CD8-positive, alpha-beta memory T cell (primary cell): Measurements from ENCODE around the gene PRELID3B. TPM values are rescaled to one million over a fixed set of nuclear protein-coding genes. Genes with fewer than 3 reads are reported as not detected.

ENCODE experiments used
- CTCF ChIA-PET: fragments of 350-600 bp; sonication (Branson Sonifier 250); formaldehyde crosslinking; loops from one replicate; lab custom pipeline; 2021; ENCODE audit warnings: antibody characterized with exemption; lab: Charles Lee
- POLR2A ChIA-PET: fragments of 350-600 bp; sonication (Branson Sonifier 250); formaldehyde crosslinking; loops from one replicate; lab custom pipeline; 2021; ENCODE audit warnings: antibody characterized with exemption; lab: Charles Lee
- DNase-seq, 5 donors: peaks; one replicate each; pipeline versions ENCODE4 v3.0.0 to v3.0.0-alpha.2; 2020 to 2022; ENCODE audit warnings: mixed read lengths in 1 of 5
- H3K27ac ChIP-seq: one replicate; pipeline ENCODE4 v1.7.0; 2013; ENCODE audit warnings: low read depth, mild to moderate bottlenecking, low read length, moderate library complexity
- H3K27me3 ChIP-seq: 2 replicates; pipeline ENCODE4 v1.7.0; 2013; ENCODE audit warnings: low read length, mild to moderate bottlenecking; ENCODE audit not compliant: insufficient read depth, poor library complexity, severe bottlenecking
- H3K36me3 ChIP-seq: 2 replicates; pipeline ENCODE4 v1.7.0; 2013; ENCODE audit warnings: mild to moderate bottlenecking, low read length, moderate library complexity; ENCODE audit not compliant: insufficient read depth
- H3K4me1 ChIP-seq: 2 replicates; pipeline ENCODE4 v1.7.0; 2013; ENCODE audit warnings: mild to moderate bottlenecking, low read length, moderate library complexity; ENCODE audit not compliant: insufficient read depth
- H3K4me3 ChIP-seq: 2 replicates; pipeline ENCODE4 v1.7.0; 2013; ENCODE audit warnings: mild to moderate bottlenecking, low read length
- H3K9me3 ChIP-seq: 2 replicates; pipeline ENCODE4 v1.7.0; 2013; ENCODE audit warnings: mild to moderate bottlenecking, low read length
- H3K27ac Mint-ChIP-seq, 8 donors: one replicate each; pipeline ENCODE4 v1.8.0; 2020 to 2021; ENCODE audit warnings: mixed read lengths in 8 of 8, mild to moderate bottlenecking in 6 of 8, inconsistent platforms in 3 of 8, moderate library complexity in 3 of 8
- H3K27me3 Mint-ChIP-seq, 2 donors: one replicate each; pipeline ENCODE4 v1.8.0; 2020 to 2021; ENCODE audit warnings: mixed read lengths in 2 of 2, mild to moderate bottlenecking in 1 of 2, moderate library complexity in 1 of 2
- H3K36me3 Mint-ChIP-seq, 3 donors: one replicate each; pipeline ENCODE4 v1.8.0; 2020 to 2021; ENCODE audit warnings: mixed read lengths in 3 of 3, inconsistent platforms in 1 of 3, mild to moderate bottlenecking in 1 of 3
- H3K4me1 Mint-ChIP-seq, 3 donors: one replicate each; pipeline ENCODE4 v1.8.0; 2020 to 2021; ENCODE audit warnings: mixed read lengths in 3 of 3, inconsistent platforms in 1 of 3, mild to moderate bottlenecking in 1 of 3
- H3K4me3 Mint-ChIP-seq, 7 donors: one replicate each; pipeline ENCODE4 v1.8.0; 2020 to 2021; ENCODE audit warnings: mixed read lengths in 7 of 7, mild to moderate bottlenecking in 6 of 7, moderate library complexity in 4 of 7, inconsistent platforms in 2 of 7
- H3K9me3 Mint-ChIP-seq, 5 donors: one replicate each; pipeline ENCODE4 v1.8.0; 2020 to 2022; ENCODE audit warnings: mixed read lengths in 5 of 5, mild to moderate bottlenecking in 3 of 5, moderate library complexity in 2 of 5, inconsistent platforms in 1 of 5
- polyA plus RNA-seq: library from polyadenylated mRNA; unstranded; fragments of 300-500 nt; fragmentation: Illumina TruSeq; gene quantifications from one replicate; pipeline ENCODE4 v1.2.3, GENCODE V29; 2021
- total RNA-seq, 2 experiments: library from RNA; stranded (reverse); gene quantifications; one replicate each; pipeline ENCODE4 v1.2.3, GENCODE V29; 2021

The PRELID3B gene
- total and polyA plus RNA-seq, 3 experiments from 2014 or later, result 33.8 to 141 (median 127) TPM

DNA sequence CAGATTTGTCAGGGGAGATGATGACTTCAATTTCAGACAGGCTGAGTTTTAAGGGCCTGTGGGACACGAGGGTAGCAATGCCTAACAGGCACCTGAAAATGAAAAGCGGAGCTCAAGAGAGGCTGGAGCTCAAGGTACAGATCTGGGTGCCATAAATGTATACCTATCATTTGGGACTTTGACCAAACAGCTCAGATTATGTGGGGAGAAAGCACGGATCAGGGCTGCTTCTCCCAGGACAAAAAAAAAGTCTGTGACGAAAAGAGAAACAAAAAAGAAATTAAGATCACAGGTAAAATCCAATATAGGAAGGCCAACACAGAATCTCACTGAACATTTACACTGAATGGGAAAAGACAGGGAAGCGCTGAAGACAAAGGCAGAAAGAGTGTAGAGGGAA is 1.9 kb downstream of the PRELID3B start:
- ChIA-PET POLR2A (interaction anchor here (1.5 to 3.9 kb wide), 2 partner anchors 8 to 151 kb away, joined by 4 to 35 read pairs; partner anchors contain the start of gene ATP5F1E), CTCF (interaction anchor here (4.1 kb wide), 1 partner anchor 8 kb away, joined by 24 read pairs; the partner anchor contains the start of gene ATP5F1E)

DNA sequence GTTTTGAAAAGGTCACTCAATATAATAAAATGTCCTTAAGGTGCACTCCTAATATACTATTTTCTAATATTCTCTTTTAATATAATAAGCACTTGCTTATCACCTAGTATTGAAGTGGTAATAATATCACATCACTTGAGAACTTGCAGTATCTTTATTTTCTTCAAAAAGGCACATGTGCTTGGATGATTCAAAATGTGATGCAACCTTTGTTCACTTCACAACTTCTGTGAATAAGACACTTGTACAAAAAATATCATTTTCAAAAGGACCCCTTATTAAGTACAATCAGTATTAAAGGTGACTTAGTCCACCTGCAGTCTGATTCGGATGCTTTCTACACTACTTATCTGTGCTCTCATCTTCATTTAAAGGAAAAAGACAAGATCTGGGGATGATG is 3.4 kb downstream of the PRELID3B start:
- Mint-ChIP-seq H3K27ac (peak overlapping the region in 2 of 8 donors; percentile 23 to 97), H3K9me3 (no peaks in the 10 kb centered on the region), H3K4me3 (peak overlapping the region in 4 of 7 donors; percentile 6 to 56 (median 31)), H3K4me1 (peaks cover 45 to 54% (median 54%) of the 10 kb centered on the region in 3 donors), H3K36me3 (peaks cover 14 to 61% (median 14%) of the 10 kb centered on the region in 3 donors), H3K27me3 (no peaks in the 10 kb centered on the region)
- Histone ChIP-seq H3K27ac (no peak overlapping the region), H3K36me3 (peaks cover 33% of the 10 kb centered on the region), H3K4me1 (peaks cover 42% of the 10 kb centered on the region), H3K9me3 (no peaks in the 10 kb centered on the region), H3K27me3 (no peaks in the 10 kb centered on the region), H3K4me3 (no peak overlapping the region)
- ChIA-PET CTCF (no interaction called here), POLR2A (no interaction called here)
- no peak for DNase-seq

More for the DNA sequence above, 1.9 kb downstream of the PRELID3B start:
- H3K27me3 Mint-ChIP-seq, result no peaks in the 10 kb centered on the region
- peaks cover 42% of the 10 kb centered on the region for H3K4me1 ChIP-seq
- no peak for DNase-seq
- H3K9me3 ChIP-seq, result no peaks in the 10 kb centered on the region
- no peak overlapping the region for H3K27ac ChIP-seq
- peaks cover 25% of the 10 kb centered on the region for H3K36me3 ChIP-seq
- H3K27me3 ChIP-seq, result no peaks in the 10 kb centered on the region
- peak overlapping the region; percentile 2 to 97 (median 70) for H3K27ac Mint-ChIP-seq
- peaks cover 48 to 61% (median 61%) of the 10 kb centered on the region in 3 donors for H3K4me1 Mint-ChIP-seq
- H3K4me3 ChIP-seq, result no peak overlapping the region
- no peaks in the 10 kb centered on the region for H3K9me3 Mint-ChIP-seq
- peaks cover 10 to 49% (median 11%) of the 10 kb centered on the region in 3 donors for H3K36me3 Mint-ChIP-seq
- H3K4me3 Mint-ChIP-seq, result peak overlapping the region; percentile 83 to 95 (median 92)

GRCh38 chr20:59037386-59037785 is 5.2 kb downstream of the PRELID3B start:
- Histone ChIP-seq H3K4me1 (peaks cover 29% of the 10 kb centered on the region), H3K36me3 (peaks cover 33% of the 10 kb centered on the region), H3K9me3 (no peaks in the 10 kb centered on the region), H3K27ac (no peak overlapping the region), H3K4me3 (no peak overlapping the region), H3K27me3 (no peaks in the 10 kb centered on the region)
- no peaks in the 10 kb centered on the region for H3K9me3 Mint-ChIP-seq
- H3K27ac Mint-ChIP-seq, result peak overlapping the region in 2 of 8 donors; percentile 26 to 69
- ChIA-PET CTCF (no interaction called here), POLR2A (no interaction called here)
- peaks cover 14 to 68% (median 14%) of the 10 kb centered on the region in 3 donors for H3K36me3 Mint-ChIP-seq
- H3K27me3 Mint-ChIP-seq, result no peaks in the 10 kb centered on the region
- no peak for DNase-seq
- peak overlapping the region in 1 of 7 donors; percentile 75 for H3K4me3 Mint-ChIP-seq
- H3K4me1 Mint-ChIP-seq, result peaks cover 39 to 52% (median 49%) of the 10 kb centered on the region in 3 donors

GRCh38 chr20:59035381-59035780 is 7.2 kb downstream of the PRELID3B start:
- no peak for DNase-seq
- Histone ChIP-seq H3K4me3 (no peak overlapping the region), H3K4me1 (peaks cover 25% of the 10 kb centered on the region), H3K27ac (no peak overlapping the region), H3K9me3 (no peaks in the 10 kb centered on the region), H3K36me3 (peaks cover 33% of the 10 kb centered on the region), H3K27me3 (no peaks in the 10 kb centered on the region)
- peaks cover 14 to 75% (median 14%) of the 10 kb centered on the region in 3 donors for H3K36me3 Mint-ChIP-seq
- ChIA-PET POLR2A (no interaction called here), CTCF (no interaction called here)
- peaks cover 38 to 47% (median 47%) of the 10 kb centered on the region in 3 donors for H3K4me1 Mint-ChIP-seq
- peak overlapping the region in 1 of 7 donors; percentile 65 for H3K4me3 Mint-ChIP-seq
- peaks cover 0 to 2% of the 10 kb centered on the region in 2 donors for H3K27me3 Mint-ChIP-seq
- H3K9me3 Mint-ChIP-seq, result no peaks in the 10 kb centered on the region
- peak overlapping the region in 4 of 8 donors; percentile 24 to 69 (median 44) for H3K27ac Mint-ChIP-seq

- CTCF ChIA-PET, result interaction anchor here (0.8 to 5.0 kb wide), 4 partner anchors 8 to 51 kb away, joined by 3 to 24 read pairs (median 4); partner anchors contain the start of gene PRELID3B
- H3K27ac ChIP-seq, result no peak overlapping the region
- Mint-ChIP-seq H3K36me3 (peaks cover 13 to 80% (median 14%) of the 10 kb centered on the region in 3 donors), H3K4me1 (peaks cover 40 to 47% (median 47%) of the 10 kb centered on the region in 3 donors), H3K4me3 (peak overlapping the region in 3 of 7 donors; percentile 32 to 65 (median 36)), H3K27me3 (peaks cover 0 to 2% of the 10 kb centered on the region in 2 donors), H3K27ac (peak overlapping the region in 6 of 8 donors; percentile 18 to 82 (median 74)), H3K9me3 (no peaks in the 10 kb centered on the region)
- no peaks in the 10 kb centered on the region for H3K27me3 ChIP-seq
- peaks cover 29% of the 10 kb centered on the region for H3K4me1 ChIP-seq
- H3K36me3 ChIP-seq, result peaks cover 37% of the 10 kb centered on the region
- DNase-seq, result no peak
- POLR2A ChIA-PET, result interaction anchor here (2.7 to 2.8 kb wide), 2 partner anchors 51 to 142 kb away, joined by 11 to 14 read pairs; no protein-coding TSS in a partner anchor
- H3K9me3 ChIP-seq, result no peaks in the 10 kb centered on the region
- no peak overlapping the region for H3K4me3 ChIP-seq
These were observed 8.9 kb downstream of the PRELID3B start for GRCh38 chr20:59033616-59034165.

- Mint-ChIP-seq H3K9me3 (no peaks in the 10 kb centered on the region), H3K27me3 (peaks cover 0 to 2% of the 10 kb centered on the region in 2 donors), H3K4me3 (peak overlapping the region; percentile 86 to 99 (median 95)), H3K4me1 (peaks cover 44 to 52% (median 48%) of the 10 kb centered on the region in 3 donors), H3K36me3 (peaks cover 14 to 83% (median 15%) of the 10 kb centered on the region in 3 donors), H3K27ac (peak overlapping the region in 6 of 8 donors; percentile 82 to 98 (median 94))
- DNase-seq, result no peak
- Histone ChIP-seq H3K4me1 (peaks cover 35% of the 10 kb centered on the region), H3K36me3 (peaks cover 40% of the 10 kb centered on the region), H3K4me3 (no peak overlapping the region), H3K27me3 (no peaks in the 10 kb centered on the region), H3K9me3 (no peaks in the 10 kb centered on the region), H3K27ac (peak overlapping the region; percentile 60)
- ChIA-PET CTCF (interaction anchor here (0.8 to 5.0 kb wide), 6 partner anchors 9 to 189 kb away, joined by 3 to 24 read pairs (median 4); partner anchors contain the start of gene PRELID3B), POLR2A (interaction anchor here (1.1 to 2.8 kb wide), 6 partner anchors 9 to 144 kb away, joined by 4 to 35 read pairs (median 12); partner anchors contain the start of gene PRELID3B)
These were observed 9.5 kb downstream of the PRELID3B start for GRCh38 chr20:59033093-59033492.

DNA sequence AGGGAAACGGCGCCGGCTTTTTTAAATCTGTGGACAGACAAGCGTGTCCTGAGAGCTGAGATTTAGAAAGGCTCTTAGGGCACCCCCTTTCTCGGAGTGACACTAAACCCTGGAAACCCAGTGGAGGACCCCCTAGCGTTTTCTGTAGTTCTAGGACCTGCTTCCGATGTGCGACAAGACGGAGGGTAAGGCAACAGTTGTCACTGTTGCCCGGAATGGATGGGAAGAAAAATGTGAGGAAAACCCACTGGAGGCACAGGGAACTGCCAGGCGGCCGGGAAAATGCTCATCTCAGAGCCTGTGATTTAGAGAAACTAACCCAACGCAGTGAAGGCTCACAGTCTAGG is 9.9 kb downstream of the PRELID3B start:
- peaks cover 0 to 2% of the 10 kb centered on the region in 2 donors for H3K27me3 Mint-ChIP-seq
- Histone ChIP-seq H3K4me1 (peaks cover 39% of the 10 kb centered on the region), H3K27me3 (no peaks in the 10 kb centered on the region), H3K27ac (peak overlapping the region; percentile 60), H3K9me3 (no peaks in the 10 kb centered on the region), H3K36me3 (peaks cover 40% of the 10 kb centered on the region), H3K4me3 (peak overlapping the region; percentile 55)
- peaks cover 47 to 56% (median 48%) of the 10 kb centered on the region in 3 donors for H3K4me1 Mint-ChIP-seq
- H3K27ac Mint-ChIP-seq, result peak overlapping the region; percentile 80 to 98 (median 94)
- peaks cover 14 to 83% (median 17%) of the 10 kb centered on the region in 3 donors for H3K36me3 Mint-ChIP-seq
- no peak for DNase-seq
- H3K9me3 Mint-ChIP-seq, result no peaks in the 10 kb centered on the region
- POLR2A ChIA-PET, result interaction anchor here (0.5 to 2.8 kb wide), 15 partner anchors 9 to 726 kb away, joined by 3 to 35 read pairs (median 4); partner anchors contain the start of genes PRELID3B and STX16
- H3K4me3 Mint-ChIP-seq, result peak overlapping the region; percentile 86 to 99 (median 95)
- CTCF ChIA-PET, result interaction anchor here (0.6 to 5.0 kb wide), 12 partner anchors 9 to 381 kb away, joined by 3 to 24 read pairs (median 3); partner anchors contain the start of genes PRELID3B and STX16
